ENCODE data around the gene TSHZ2.
A peak's percentile ranks its signal among the peaks of the same experiment; 100 is the strongest.
"Not testable (repeated sequence)": the region's sequence is repeated elsewhere in the genome, so short reads cannot be mapped to it uniquely, and the experiment has no call there.

Gene TSHZ2

GRCh38 chr20:52962183-52962582, 10.0 kb upstream of the TSHZ2 start:
- no peak for DNase-seq (ENCODE audit: low read depth in 3 of 3)

DNA sequence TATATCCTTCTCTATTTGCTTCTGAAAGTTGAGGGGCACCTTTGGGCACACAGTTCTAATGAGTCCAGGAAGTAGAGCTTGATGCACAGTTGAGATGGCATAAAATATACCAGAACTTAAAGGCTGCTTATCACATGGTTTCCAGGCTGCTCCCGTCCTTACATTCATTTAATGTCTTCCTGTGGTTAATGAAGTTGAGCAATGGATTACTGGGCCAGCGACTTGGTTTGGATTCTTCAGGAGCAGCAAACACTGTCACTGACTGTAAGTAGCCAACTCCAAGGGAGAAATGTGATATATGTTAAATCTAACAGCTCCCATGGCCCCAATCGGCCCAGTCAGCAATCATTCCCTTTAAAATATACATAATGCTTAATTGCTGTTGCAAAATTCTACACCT, 9.0 kb upstream of the TSHZ2 start:
- DNase-seq (ENCODE audit: low read depth in 3 of 3) = no peak

DNA sequence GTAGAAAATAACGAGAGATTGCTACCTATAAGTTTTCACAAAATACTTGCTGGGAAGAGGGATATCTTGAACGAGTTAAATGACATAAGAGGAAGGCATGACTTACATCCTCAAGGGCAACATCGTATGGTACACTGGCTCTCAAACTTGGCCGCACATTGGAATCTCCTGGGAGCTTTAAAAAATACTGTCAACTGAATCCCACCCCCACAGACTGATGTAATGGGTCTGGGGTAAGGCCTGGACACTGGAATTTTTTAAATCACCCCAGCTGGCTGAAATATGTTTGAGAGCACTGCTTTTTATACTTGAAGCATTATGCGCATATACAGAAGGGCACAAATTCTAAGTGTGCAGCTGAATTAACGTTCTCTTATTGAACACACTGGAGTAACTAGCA, 8.0 kb upstream of the TSHZ2 start:
- DNase-seq (ENCODE audit: low read depth in 3 of 3) = no peak

- no peak for DNase-seq (ENCODE audit: low read depth in 3 of 3)
Measured at GRCh38 chr20:52965380-52965779, 6.8 kb upstream of the TSHZ2 start.

DNA sequence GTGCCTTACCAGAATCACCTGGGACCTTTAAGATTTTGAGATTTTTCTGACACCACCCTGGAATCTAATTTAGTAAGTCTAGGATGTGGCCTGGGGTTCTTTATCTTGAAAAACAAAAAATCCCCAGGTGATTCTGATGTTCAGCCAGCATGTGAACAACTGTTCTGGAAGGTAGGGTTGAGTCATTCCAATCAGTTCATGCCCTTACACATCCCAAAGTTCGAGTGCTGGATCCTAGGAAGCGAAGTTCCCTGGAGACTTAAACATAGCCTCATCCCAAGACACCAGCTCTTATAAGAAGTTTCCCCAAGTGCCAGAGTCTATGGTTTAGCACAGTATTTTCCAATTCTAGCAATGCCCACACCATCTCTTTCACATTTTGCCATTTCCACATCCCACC, 6.3 kb upstream of the TSHZ2 start:
- no peak for DNase-seq (ENCODE audit: low read depth in 3 of 3)

- not testable (repeated sequence) for DNase-seq (ENCODE audit: low read depth in 3 of 3)
Measured at GRCh38 chr20:52966543-52966942, 5.6 kb upstream of the TSHZ2 start.

- peak in 1 of 3 experiments; percentile 23 for DNase-seq (ENCODE audit: low read depth in 3 of 3)
Measured at GRCh38 chr20:52971498-52972189, 514 bp upstream of the TSHZ2 start.

- DNase-seq (ENCODE audit: low read depth in 3 of 3) = peak in 1 of 3 experiments; percentile 30
Measured at GRCh38 chr20:52972965-52973819, 1.0 kb downstream of the TSHZ2 start.

- DNase-seq (ENCODE audit: low read depth in 3 of 3) = no peak
Measured at GRCh38 chr20:52974179-52974594, 2.0 kb downstream of the TSHZ2 start.

DNA sequence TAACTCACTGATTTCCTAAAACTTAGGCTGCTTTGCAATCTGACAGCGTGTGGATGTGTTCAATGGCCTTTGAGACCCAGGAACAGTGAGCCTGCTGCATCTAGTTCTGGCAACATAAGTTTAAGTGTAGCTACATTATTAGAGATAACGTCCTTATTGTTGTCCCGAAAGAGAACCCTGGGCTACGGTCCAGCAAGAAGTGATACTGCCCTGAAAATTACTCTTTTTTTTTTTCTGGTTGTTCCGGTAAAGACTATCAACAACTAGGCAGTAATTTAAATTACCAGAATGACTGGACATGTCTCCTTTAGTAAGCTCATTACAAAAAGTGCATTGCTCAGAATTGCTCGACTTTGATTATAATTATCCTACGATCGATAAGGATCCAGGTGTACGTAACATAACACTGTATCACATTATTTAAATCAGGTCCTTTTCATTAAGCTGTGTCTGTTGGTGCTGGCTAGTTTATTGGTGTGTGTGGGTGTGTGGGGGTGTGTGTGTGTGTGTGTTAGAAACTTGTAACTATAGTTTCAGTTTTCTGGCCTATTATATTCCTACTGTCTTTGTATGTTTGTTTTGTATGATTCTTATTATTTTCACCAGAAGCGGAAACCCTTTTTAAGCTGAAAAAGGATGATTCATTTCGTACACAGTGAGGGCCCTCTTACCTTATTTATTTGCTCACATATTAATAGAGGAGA, 3.0 kb downstream of the TSHZ2 start:
- DNase-seq (ENCODE audit: low read depth in 3 of 3) = peak in 2 of 3 experiments; percentile 34 to 39

GRCh38 chr20:52975803-52976531, 3.8 kb downstream of the TSHZ2 start:
- no peak for DNase-seq (ENCODE audit: low read depth in 3 of 3)

DNA sequence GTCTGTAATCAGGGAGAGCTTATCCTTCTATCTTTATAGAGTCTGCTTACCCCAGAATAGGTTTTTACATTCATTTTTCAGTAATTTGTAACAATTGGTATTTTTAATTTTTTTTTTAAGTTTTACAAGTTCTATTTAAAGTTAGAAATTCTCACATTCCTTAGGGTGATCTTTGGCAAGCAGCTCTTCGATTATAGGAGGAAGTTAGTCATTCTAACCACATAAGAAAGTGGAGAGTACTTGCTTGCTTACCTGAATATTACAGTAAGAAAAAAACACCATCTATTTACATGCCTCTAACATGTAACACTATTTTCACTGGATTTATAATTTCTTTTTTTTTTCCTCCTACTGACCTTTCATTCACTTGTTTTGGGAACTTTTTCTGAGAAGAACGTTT, 6.7 kb downstream of the TSHZ2 start:
- DNase-seq (ENCODE audit: low read depth in 3 of 3) = no peak

GRCh38 chr20:52981051-52981450, 8.9 kb downstream of the TSHZ2 start:
- DNase-seq (ENCODE audit: low read depth in 3 of 3) = no peak

DNA sequence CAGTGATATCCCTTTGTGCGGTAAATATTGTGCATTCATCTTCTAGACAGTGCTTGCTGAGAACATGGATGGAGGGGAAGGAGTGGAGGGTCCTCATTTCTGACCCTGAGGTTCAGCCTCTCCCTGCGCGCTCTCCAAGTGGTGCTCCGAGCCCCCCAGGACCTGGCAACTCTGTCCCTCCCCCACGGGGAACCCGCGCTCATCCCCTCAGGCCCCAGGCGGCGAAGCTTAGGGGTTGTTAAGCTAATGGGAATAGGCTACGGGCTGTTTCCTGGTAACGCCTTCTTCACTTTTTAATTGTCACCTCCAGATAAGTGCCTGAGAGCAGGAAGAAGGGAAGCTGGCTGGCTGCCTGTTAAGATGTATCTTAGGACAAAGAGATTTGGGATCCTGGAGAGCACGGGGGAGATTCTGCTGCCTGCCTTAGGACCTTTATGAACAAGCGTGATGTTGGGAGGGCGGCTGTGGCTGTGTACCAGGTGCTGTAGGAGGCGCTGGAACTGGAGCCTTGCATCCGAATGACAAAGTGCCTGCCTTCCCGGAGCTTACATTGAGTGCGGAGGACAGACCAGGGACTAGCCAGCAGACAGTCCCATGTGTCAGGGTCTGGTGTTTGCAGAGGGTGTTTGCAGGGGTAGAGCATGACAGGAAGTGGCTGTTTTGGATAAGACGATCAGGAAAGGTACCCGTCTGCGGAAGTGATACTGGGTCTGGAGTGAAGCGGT, 11.7 kb downstream of the TSHZ2 start:
- DNase-seq (ENCODE audit: low read depth in 3 of 3) = no peak

DNA sequence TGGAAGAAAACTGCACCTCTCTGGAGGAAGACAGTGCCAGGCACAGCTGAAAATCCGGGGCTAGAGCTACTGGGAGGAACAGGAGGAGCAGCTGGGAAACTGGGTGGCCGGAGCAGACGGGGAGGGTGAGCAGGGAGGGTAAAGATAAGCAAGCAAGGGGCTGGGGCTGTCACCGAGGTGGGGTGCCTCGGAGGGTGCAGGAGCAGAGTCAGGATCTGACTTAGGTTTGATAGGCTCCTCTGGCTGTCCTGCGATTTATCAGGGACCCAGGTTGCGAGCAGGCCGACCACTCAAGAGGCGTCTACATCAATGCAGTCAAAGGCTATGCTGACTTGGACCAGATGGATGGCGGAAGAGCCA, 12.3 kb downstream of the TSHZ2 start:
- no peak for DNase-seq (ENCODE audit: low read depth in 3 of 3)

GRCh38 chr20:52985687-52986086, 13.5 kb downstream of the TSHZ2 start:
- DNase-seq (ENCODE audit: low read depth in 3 of 3) = no peak

DNA sequence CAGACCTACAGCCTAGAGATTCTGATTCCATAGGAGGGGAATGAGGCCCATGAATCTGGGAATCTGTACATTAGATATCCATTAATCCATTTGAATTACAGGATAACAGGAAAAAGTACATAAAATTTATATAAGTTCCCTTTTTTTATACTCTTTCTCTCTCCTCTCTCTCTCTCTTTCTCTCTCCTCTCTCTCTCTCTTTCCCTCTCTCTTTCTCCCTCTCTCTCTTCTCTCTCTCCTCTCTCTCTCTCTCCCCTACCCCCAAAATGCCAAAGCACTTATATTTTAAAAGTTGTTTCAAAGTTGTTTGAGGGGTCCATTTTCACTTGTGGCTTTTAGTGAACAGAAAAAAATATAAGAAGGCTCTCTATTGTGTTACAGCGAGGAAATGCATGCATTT, 15.1 kb downstream of the TSHZ2 start:
- no peak for DNase-seq (ENCODE audit: low read depth in 3 of 3)

DNA sequence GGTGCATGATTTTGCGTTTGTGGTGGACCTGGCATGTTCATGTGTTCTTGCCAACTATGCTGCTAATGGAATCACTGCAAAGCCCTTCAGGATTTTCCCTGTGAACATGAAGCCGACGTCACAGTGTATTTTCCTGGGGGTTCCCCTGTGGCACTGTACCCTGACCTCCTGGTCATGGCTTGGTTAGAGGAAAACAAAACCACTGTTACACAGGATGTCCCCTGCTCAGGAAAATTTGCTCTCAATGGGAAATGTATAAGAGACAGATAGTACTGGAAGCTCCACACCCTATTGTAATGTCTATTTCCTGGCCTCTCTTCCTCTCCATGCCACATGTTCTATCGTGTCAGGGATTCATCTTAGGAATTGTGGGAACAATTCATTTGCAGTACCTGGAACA, 19.7 kb downstream of the TSHZ2 start:
- DNase-seq (ENCODE audit: low read depth in 3 of 3) = no peak

DNA sequence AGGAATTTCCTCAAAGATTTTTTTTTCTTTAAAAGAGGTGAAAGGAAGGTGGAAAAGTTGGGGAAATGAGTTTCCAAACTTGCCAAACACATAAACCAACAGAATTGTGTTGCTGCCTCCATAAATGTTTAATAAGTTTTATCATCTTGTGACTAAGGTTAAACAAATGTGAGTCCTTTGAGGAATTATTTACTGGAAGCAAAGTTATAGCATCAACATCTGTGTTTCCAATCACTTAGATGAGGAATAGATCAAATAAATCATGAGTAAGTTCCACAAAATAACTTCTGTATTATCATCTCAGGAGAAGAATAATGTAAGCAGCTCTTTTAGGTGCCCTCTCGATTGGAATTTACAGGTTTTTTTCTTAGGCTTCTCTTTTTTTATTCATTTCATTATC, 20.5 kb downstream of the TSHZ2 start:
- no peak for DNase-seq (ENCODE audit: low read depth in 3 of 3)

DNA sequence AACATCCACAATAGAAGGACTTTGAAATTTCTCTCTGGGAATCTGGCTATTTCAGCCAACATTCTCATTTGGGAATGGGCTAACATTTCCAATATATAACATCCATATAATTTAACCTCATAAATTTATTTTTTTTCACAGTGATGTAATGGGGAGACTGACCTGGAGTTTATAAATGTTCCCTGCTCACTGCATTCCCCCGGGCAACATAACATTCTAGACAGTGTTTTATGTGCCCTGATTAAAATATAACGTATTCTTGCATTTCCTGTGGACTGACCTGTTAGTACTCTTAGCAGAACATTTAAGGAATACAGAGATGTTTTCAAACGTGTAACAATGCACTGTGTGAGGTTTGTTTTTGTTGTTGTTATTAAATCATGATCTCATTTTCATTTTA, 20.9 kb downstream of the TSHZ2 start:
- DNase-seq (ENCODE audit: low read depth in 3 of 3) = no peak
